Measurements from ENCODE around the gene VWCE. TPM values are rescaled to one million over a fixed set of nuclear protein-coding genes. Genes with fewer than 3 reads are reported as not detected.

VWCE gene
- total and polyA plus RNA-seq, 10 of the 15 experiments (the other 5 are each of a cell fraction or from before 2014, with no cell fraction given): 0.10 to 4.9 (median 2.4) TPM

GRCh38 chr11:61268588-61269250 lies 26.4 kb downstream of the VWCE start:
- in situ Hi-C loops (cut with MboI) (loop anchor here (5.0 kb wide), 1 partner anchor 76 kb away; no protein-coding TSS in a partner anchor), intact Hi-C loops (cut with micrococcal nuclease; ENCODE audit: unreplicated experiment) (no loop called here)
- Histone ChIP-seq H3K4me3 (no peak overlapping the region), H3K79me2 (ENCODE audit: control insufficient read depth, insufficient read depth, low read length) (no peaks in the 10 kb centered on the region), H3K27ac (ENCODE audit: control insufficient read depth, insufficient read depth) (no peak overlapping the region), H3K9me3 (replicated peaks; ENCODE audit: control insufficient read depth, insufficient read depth, low read length) (no peaks in the 10 kb centered on the region), H3K9ac (ENCODE audit: control insufficient read depth, insufficient read depth, low read length) (no peak overlapping the region), H2AFZ (ENCODE audit: control insufficient read depth, low read depth, low read length) (no peak overlapping the region), H4K20me1 (ENCODE audit: control insufficient read depth, insufficient read depth) (no peaks in the 10 kb centered on the region), H3K4me2 (ENCODE audit: control insufficient read depth, insufficient read depth) (no peak overlapping the region), H3K36me3 (ENCODE audit: control insufficient read depth in 2 of 2, insufficient read depth in 2 of 2, low read length in 1 of 2) (no peaks in the 10 kb centered on the region; a peak in 1 of 4 replicates), H3K4me1 (ENCODE audit: control insufficient read depth, insufficient read depth, low read length) (no peaks in the 10 kb centered on the region), H3K27me3 (replicated peaks in 1 of 2; ENCODE audit: control insufficient read depth in 2 of 2, insufficient read depth in 2 of 2, low read length in 1 of 2) (no peaks in the 10 kb centered on the region)
- WGBS (ENCODE audit: insufficient coverage, insufficient replicate concordance, low lambda C conversion rate, missing lambda C conversion rate): 71% methylated on average over 15 of the region's 15 CpGs
- RAD21 ChIA-PET (ENCODE audit: unreplicated experiment): no interaction called here
- BruUV-seq (replicated peaks): no TSS peak
- ATAC-seq: no peak
- CTCF ChIA-PET: no interaction called here
- SMC1A ChIA-PET (ENCODE audit: uncharacterized antibody, unreplicated experiment): no interaction called here
- TF ChIP-seq POLR2AphosphoS2 (IDR thresholded peaks at IDR 0.05; ENCODE audit: low read depth, low read length) (no peak), KLF5 (IDR thresholded peaks at IDR 0.05; ENCODE audit: partially characterized antibody) (no peak), CBFB (IDR thresholded peaks at IDR 0.05; ENCODE audit: low read depth) (no peak), SMAD1 (IDR thresholded peaks at IDR 0.05; ENCODE audit: low read depth, partially characterized antibody) (no peak), ZNF687 (IDR thresholded peaks at IDR 0.05) (no peak), RBBP5 (conservative IDR thresholded peaks at IDR 0.05) (no peak), IRF4 (IDR thresholded peaks at IDR 0.05; ENCODE audit: low read depth, low read length) (no peak), SMAD5 (IDR thresholded peaks at IDR 0.05; ENCODE audit: low read depth) (no peak), IKZF2 (IDR thresholded peaks at IDR 0.05) (no peak)
- FAIRE-seq: no peak
- DNase-seq (ENCODE audit: low read depth, low spot score): no peak
- POLR2A ChIA-PET: no interaction called here
